NCI-H2196 (cell line): Measurements from ENCODE around the gene ITGB8.

Source experiments
- DNase-seq: peaks from one replicate; lab custom pipeline; 2025; ENCODE audit not compliant: unreplicated experiment; lab: John Stamatoyannopoulos, UW

Gene ITGB8

DNA sequence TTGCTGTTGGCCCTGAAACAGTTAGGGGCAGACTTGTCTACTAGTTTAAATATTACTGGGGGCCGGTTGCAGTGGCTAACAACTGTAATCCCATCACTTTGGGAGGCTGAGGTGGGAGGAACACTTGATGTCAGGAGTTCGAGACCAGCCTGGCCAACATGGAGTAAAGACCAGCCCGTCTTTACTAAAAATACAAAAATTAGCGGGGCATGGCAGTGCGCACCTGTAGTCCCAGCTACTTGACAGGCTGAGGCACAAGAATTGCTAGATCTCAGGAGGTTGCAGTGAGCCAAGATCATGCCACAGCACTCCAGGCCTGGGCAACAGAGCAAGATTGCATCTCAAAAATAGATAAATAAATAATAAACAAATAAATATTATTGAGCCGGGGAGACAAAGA, 7.6 kb downstream of the ITGB8 start:
- DNase-seq: no peak

DNA sequence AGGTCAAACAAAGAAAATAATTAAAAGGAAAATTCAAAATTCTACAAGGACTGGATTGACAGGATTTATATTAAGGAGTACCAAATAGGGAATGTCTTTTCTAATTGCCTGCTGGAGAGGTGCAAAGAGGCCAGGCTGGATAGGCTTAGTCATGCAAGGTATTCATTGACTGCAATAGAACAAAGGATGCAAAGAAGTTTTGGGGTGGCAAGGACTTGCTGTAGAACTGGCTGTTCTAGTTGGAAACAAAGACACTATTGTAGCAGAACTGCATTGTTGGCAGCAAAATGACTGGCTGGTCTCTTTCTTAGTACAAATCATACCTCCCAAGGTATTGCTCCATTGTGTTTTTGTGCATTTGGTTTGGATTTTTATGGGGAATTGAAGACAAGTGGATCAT, 10.1 kb downstream of the ITGB8 start:
- DNase-seq: peak; percentile 31

DNA sequence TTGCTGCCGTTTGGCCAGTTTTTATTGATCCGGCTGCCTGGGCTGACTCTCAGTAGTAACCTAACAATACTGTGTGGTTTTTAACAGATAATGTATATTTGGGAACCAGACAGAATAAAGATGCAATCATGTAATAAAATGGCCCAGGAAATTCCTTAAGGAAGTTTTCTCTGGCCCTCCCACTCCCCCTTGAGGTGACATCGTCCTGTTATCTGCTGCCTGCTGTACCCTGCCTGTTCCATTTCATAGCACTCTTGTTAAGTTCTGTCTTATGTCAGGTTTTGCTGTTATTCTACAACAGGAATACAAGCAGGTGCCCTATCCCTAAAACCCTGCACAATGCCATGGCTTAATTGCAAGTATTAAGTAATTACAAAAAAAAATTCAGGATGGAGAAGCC, 12.5 kb downstream of the ITGB8 start:
- DNase-seq: no peak

DNA sequence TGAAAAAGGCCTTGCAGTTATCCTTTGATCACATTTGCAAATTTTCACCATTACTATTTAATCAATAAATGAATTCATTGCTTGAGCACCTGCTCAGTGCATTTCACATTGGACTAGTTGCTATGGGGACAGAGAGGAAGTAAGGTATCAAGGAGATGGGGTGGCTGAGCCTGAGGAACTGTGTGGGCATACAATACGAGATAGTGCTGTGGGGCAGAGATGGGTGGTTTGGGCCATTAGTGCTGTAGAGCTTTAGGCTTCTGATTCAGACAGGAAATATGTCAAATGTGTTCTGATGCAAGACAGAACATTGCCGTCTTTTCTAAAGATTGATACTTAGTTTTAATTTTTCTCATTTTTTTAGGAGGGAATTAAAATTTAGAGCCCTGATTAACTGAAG, 13.2 kb downstream of the ITGB8 start:
- DNase-seq: no peak

DNA sequence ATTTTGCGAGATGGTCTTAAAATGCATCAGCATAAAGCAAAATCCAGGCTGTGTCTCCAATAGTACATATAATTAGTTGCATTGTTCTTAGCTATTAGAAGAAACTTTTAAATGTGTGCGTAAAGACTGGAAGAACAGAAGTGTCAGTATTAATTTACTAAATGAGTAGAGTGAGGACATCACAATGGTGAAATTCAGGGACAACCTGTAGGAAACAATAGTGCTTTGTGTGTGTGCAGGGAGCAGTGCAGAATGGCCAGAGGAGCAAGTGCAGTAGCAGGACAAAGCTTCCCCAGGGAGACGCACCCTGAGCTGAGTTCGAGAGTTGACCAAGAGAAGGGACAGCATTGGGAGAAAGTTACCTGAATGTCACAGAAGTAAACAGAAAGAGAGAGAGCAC, 13.7 kb downstream of the ITGB8 start:
- DNase-seq: no peak

DNA sequence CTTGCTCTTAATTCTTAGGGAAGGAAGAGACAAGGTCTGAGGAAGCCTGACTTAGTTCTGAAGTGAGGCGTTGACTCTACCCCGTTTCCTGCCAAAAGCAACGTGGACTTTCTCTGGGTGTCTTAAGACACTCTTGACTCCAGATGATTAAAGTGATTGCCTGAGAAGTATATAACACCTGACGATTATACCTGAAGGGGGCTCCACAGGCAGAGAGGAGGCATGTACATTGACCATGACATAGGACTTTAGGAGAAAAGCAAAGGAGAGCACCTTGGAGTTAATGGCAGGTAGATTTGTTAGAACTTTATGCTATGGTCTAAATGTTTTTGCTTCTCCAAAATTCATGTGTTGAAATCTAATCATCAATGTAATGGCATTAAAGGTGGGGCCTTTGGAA, 15.9 kb downstream of the ITGB8 start:
- no peak for DNase-seq

DNA sequence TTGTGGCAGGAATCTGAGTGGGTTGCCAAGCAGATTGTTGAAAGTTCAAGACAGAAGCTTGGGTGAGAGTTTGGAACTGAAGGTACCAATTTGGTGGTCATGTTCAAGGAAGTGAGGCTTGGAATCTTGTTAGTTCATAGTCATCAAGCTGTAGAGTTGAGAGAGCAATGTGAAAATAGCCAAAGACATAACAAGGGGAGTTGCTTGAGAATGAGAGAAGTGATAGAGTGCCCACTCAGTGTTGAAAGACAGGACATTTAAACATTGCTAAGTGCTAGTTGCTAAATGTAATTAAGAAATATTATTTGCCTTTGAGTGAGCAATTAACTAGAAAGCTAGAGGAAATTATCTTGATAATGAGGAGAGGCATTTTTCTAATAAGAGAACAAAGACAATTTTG, 17.0 kb downstream of the ITGB8 start:
- no peak for DNase-seq

DNA sequence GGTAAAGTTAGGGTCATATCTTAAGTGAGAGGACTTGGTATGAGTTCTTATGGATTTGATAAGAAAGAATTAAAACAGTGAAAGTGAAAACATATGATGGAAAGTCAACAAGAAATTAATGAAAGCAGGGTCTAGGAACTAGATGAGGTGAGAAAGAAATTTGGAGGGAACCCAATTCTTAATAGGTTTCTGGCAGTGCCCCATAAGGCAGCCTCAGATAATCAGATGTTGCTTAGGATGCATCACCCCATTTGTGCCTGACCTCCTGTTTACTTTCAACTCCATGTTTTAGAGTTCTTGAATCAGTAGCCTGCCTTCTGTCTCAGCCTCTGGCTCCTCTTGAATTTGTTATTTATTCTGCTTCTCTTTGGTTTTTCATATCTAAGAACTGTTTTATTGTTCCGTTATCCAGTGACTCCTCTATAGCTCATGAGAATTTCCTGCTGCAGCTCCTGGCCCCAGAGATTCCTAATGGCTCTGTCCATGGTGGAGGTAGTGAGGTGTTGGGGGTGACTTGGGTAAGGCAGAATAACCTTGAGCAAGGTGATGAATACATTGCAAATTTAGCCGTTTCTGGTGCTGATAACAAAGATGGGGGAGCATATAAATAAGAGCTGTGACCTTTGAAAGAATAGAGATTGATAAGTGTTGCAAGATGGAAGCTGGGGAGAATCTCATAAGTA, 17.6 kb downstream of the ITGB8 start:
- no peak for DNase-seq

DNA sequence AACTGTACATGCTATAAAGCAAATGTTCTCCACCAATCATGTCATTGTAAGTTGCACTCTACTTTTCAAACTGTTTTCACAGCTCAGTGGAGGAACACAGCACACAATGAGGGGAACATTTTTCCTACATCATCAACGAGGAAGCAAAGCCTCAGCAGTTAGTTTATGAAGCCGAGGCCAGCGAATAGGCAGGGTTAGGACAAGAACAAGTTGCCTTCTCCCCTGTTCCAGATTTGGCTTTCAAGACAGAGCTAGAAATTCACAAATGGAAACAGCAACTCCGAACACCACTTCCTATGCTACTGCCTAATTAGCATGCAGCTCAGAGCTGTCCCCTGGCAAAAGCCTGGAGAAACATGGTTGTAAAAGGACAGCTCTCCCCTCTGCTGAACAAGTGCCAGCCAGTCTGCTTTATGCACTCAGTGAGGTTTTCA, 19.8 kb downstream of the ITGB8 start:
- DNase-seq: no peak

DNA sequence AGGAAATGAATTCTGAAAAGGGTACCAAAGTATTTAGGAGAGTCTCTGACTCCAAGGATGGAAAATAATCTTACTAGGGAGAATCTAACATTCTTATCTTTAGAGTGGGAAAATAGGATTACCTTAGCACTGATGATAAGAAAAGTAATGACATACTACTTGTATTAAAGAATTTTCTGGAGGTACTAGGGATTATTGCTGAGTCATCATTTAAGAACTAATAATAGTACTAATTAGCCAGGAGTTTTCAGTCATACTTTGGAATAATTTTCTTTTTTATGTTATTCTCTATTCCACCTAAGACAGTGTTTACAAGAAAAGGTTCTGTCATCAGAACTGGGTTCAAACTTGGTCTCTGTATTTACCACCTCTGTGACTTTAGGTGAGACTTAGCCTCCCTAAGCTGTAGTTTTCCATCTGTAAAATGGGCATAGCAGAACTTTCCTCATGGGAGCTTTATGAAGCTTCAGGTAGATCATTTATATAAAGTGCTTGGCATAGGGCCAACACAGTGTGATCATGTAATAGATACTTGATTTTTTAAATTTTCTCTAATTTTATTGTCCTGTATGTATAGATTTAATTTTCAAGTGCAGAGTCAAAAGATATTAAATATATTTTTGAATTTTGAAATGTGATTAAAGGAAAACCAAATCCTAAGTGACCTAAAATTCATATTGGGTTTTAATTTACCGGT, 20.4 kb downstream of the ITGB8 start:
- DNase-seq: no peak

DNA sequence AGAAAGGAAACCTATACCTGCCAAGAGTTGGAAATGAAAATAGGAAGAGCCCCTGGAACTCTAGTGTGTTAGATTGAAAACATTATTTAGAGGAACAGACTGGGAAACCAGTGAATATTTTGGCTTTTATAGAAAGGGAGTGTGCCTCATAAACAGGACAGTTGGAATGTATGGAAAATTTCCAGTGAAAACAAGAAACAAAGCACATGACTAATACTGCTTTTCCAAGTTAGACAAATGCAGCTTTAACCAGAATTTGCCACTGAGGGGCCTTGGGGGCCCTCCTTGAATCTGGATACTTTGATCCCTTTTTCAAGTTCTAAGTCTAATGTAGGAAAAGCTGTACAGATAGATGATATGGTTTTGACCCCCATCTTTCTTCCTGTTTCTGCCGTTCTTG, 21.2 kb downstream of the ITGB8 start:
- DNase-seq: no peak

DNA sequence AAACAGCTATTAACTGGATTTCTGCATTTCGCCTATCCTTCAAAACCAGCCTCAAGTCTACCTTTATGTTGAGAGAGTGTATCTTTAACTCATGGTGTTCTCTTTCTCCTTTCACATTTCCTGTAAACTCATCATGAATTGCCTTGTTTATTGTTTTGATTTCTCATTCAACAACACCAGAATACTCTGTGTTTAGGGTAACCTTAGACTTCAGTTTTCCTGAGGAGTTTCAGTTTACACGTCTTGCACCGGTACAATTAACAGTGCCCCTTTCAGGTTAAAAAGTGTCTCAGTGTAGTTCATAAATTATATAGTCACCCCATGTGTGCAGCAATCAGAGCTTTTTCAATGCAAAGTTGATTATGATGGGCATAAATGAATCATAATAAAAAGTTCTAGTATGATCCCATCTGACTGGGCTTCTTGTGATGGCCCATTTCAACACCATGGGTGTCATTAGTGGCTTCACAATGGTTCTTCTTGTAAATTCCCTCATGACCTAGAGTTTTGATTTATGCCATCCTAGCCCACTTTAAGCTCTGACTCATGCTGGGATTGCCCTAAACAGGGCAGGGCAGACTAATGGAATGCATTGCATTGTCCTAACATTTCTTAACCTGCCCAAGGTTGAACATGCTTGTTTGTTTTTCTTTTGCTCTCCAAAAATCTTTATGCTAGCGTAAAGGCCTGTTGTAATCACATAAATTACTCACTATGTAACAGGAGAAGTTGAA, 22.0 kb downstream of the ITGB8 start:
- DNase-seq: no peak

DNA sequence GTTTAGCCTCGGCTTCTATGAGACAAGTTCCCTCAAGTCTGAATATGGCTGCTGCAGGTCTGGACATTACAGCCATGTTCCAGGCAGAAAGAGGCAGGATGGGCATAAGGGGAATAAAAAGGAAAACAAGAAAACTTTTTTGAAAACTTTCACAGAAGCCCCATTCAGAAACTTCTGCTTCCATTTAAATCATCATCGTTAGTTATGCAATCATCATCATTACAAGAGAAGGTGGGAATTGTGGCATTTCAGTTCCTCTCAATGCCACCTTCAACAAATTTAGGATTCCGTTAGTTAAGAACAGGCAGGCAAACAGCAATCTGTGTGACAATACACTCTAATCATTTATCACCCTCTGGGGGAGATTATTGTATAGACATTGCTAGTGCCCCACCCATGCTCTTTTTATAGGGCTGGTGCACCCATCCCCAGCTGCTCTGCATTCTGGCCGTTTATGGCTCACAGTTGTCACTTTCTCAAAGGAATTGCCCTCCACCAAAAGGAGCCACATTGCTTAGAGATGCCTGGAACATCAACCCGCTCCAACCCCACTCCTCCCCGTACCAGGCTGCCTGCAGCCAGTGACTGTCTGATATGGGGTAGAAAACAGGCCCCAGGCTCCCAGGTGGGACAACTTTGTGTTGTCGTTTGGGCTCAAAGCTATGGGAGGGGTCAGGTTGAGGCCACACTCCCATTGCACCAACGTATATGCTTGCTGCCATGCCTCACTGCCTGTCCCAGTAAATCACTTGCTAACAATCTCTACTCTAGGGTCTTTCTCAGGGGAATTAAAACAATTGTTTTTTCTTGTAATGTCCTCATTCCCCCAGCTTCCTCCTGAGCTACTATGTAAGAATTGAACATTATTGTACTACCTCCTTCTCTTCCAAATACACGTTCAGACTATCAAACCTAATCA, 24.2 kb downstream of the ITGB8 start:
- no peak for DNase-seq

DNA sequence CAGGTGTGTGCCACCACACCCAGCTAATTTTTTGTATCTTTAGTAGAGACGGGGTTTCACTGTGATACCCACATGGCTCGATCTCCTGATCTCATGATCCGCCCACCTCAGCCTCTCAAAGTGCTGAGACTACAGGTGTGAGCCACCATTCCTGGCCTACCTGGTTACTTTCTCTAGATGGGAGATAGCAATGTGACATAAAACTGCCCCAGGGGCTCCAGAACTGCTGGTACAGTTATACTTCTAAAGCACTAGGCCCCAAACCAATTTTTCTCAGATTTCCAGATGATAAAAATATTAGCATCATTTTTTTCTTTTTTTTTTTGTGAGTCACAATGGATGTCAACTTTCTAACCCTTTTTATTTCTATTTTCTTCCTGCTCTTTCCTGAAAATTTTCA, 27.4 kb downstream of the ITGB8 start:
- DNase-seq: no peak

DNA sequence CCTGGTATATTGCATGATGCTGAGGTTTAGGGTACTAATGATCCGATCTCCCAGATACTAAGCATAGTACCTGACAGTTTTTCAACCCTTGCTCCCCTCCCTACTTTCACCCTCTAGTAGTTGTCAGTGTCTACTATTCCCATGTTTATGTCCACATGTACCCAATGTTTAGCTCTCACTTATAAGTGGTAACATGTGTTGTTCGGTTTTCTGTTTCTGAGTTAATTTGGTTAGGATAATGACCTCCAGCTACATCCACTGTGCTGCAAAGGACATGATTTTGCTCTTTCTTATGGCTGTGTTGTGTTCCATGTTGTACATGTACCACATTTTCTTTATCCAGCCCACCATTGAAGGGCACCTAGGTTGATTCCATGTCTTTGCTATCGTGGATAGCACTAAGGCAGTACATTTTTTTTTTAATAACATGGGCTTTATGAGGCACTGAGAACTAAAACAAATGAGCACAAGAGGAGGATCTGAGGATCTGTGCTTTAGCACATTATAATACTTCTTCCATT, 28.1 kb downstream of the ITGB8 start:
- DNase-seq: no peak

DNA sequence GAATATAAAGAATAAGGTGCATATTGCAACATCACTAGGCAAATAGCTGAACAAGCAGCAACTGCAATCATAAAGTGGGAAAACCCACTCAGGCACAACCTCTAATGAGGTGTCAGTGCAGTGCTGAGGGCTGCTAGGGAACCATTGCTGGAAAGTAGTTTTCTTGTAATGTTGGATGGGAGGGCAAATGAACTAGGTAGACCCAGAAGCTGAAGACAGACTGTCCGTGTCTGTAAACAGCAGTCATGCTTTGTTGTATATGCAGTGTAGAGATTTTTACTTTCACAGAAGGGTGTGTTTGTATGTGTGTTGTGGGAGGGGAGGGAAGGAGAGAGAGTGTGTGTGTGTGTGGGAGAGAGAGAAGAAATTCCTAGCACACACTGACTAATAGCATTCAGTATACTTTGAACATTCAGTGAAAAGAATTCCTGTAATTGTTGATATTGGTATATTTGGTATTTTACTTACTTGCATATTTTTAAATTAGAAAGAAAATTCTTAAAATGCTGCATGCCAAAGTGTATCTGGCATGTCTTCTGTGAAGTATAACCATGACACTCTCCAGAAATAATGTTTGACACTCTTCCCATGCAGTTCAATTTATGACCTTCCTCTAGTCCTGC, 28.8 kb downstream of the ITGB8 start:
- no peak for DNase-seq

DNA sequence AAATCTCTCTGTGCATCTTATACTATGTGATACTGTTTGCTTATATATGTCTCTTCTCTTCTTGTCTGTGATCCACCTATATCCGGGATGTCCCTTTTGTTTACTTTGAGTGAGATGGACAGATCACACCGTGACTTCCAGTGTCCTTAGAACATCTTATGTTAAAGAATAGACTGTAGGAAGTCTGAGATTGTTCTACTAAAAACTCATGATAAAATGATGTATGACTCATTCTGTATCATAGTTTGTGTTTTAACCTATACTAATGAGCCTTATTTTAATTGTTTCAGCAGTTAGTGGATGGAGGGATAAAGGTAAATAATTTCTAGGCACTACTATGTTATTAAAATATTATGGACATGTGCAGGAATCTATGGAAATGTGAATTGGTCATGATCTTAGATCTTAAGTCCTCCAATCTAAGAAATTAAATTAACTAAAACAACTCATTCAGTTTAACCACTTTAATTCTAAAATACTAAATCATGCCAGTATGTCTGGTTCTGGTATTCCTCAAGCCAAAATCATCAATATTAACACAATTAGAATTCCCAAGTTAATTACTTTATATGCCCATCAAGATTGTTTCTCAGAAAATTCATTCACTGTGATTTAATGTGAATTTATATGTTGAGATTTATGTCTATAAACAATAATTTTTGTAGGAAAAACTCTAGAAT, 32.0 kb downstream of the ITGB8 start:
- DNase-seq: no peak

DNA sequence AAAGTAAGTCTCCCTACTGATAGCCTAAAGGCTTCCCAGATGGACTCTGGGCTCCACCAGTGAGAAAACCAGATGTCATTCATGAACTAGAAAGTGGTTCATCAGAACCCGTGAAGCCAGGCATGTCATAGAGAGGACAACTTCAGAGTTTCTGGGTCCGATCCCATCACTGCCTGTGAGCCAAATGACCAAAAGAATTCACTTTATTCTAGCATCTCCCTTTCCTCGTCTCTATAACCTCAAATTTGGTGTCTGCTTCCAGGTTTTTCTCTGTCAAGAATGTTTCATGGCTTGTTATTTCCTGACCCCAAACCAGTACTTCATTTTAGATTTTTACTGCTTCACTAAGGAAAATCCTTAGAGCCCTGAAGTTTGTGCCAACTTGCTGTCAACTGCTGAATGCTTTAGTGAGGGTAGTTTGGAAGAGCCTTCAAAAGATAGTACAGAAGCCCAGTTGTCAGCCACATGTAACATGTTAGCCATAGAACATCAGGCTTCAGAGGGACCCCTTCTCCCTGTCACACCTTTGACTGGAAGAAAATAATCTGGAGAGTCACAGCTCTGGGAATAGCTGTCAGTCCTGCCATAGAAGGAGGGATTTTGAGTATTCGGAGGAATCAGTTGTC, 34.0 kb downstream of the ITGB8 start:
- no peak for DNase-seq

DNA sequence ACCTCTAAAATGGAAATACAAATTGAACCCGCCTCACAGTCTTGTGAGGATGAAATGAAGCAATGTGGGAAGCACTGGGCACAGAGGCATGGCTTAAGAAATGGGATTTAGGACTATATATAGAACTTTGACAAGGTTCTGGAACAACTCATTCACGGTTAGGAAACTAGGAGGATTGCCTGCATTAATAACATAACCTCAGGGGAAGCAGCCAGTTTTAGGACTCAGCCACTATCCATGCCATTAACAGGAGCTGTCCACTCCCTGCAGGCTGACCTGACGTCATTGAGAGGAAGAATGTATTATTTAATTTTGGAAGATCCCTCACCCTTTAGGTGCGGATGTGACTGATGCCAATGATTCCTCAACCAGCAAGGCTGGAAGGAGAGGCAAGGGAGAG, 34.8 kb downstream of the ITGB8 start:
- no peak for DNase-seq

DNA sequence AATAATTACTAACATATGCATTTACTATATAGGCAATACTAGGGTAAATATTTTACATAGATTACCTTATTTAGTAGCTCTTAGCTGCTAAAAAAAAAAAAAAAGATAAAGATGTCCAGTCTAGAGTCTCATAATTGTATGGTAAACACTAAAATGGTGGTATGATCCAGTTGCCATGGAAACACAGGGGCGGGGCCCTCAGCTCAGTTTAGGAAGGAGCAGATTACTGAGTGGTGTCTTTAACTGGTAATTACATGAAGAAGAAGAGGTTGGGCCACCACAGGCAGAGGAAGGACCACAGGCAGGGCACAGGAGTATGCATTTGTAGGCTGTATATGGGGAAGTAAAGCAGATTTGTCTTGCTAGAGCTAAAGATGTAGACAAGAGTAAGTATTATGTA, 43.7 kb downstream of the ITGB8 start:
- DNase-seq: no peak
